Activated CD4-positive, alpha-beta T cell treated with anti-CD3 and anti-CD28 coated beads, Interleukin-2, amount 50 U/mL, for 16 hours (primary cell): ENCODE data around the gene RBFOX2.
"Not testable (repeated sequence)": the region's sequence is repeated elsewhere in the genome, so short reads cannot be mapped to it uniquely, and the experiment has no call there.

Experiments
- DNase-seq: peaks from one replicate; pipeline ENCODE4 v3.0.0-alpha.2; 2020

The RBFOX2 gene

GRCh38 chr22:35728639-35729308, 299.9 kb downstream of the RBFOX2 start:
- DNase-seq: no peak

- no peak for DNase-seq
Observed at GRCh38 chr22:35727436-35727835, 301.2 kb downstream of the RBFOX2 start.

GRCh38 chr22:35726933-35727332, 301.7 kb downstream of the RBFOX2 start:
- DNase-seq: no peak

- DNase-seq: no peak
Observed at GRCh38 chr22:35726398-35726797, 302.2 kb downstream of the RBFOX2 start.

GRCh38 chr22:35725521-35725920, 303.1 kb downstream of the RBFOX2 start:
- DNase-seq: no peak

GRCh38 chr22:35721960-35722359, 306.7 kb downstream of the RBFOX2 start:
- no peak for DNase-seq

GRCh38 chr22:35719212-35719875, 309.3 kb downstream of the RBFOX2 start:
- no peak for DNase-seq

GRCh38 chr22:35717572-35717971, 311.1 kb downstream of the RBFOX2 start, which contains the start of gene APOL5:
Gene APOL5, plus strand, starts transcription at chr22:35717872. Its CDS starts 0 bp downstream, at chr22:35717872.
- DNase-seq: no peak

- no peak for DNase-seq
Observed at GRCh38 chr22:35712672-35713071, 316.0 kb downstream of the RBFOX2 start.

GRCh38 chr22:35711336-35711735, 317.3 kb downstream of the RBFOX2 start:
- no peak for DNase-seq

GRCh38 chr22:35708917-35709316, 319.7 kb downstream of the RBFOX2 start:
- DNase-seq: no peak

- no peak for DNase-seq
Observed at GRCh38 chr22:35708453-35708852, 320.2 kb downstream of the RBFOX2 start.

- no peak for DNase-seq
Observed at GRCh38 chr22:35705141-35705540, 323.5 kb downstream of the RBFOX2 start.

GRCh38 chr22:35703861-35704584, 324.6 kb downstream of the RBFOX2 start:
- no peak for DNase-seq

GRCh38 chr22:35699852-35700251, 328.8 kb downstream of the RBFOX2 start:
- not testable (repeated sequence) for DNase-seq

- DNase-seq: peak; percentile 19
Observed at GRCh38 chr22:35697142-35697541, 331.5 kb downstream of the RBFOX2 start.

GRCh38 chr22:35695202-35695601, 333.4 kb downstream of the RBFOX2 start:
- no peak for DNase-seq

- no peak for DNase-seq
Observed at GRCh38 chr22:35690001-35690400, 338.6 kb downstream of the RBFOX2 start.

GRCh38 chr22:35688913-35689675, 339.5 kb downstream of the RBFOX2 start:
- DNase-seq: no peak
